Common myeloid progenitor, CD34-positive (primary cell): ENCODE results near the gene DOCK1.

Source experiments
- CTCF ChIA-PET: fragments of 350-600 bp; sonication (Branson Sonifier 250); formaldehyde crosslinking; loops from one replicate; lab custom pipeline; 2021; ENCODE audit warnings: antibody characterized with exemption; lab: Charles Lee
- POLR2A ChIA-PET: fragments of 350-600 bp; sonication (Branson Sonifier 250); formaldehyde crosslinking; loops from one replicate; lab custom pipeline; 2021; ENCODE audit warnings: antibody characterized with exemption; lab: Charles Lee
- DNase-seq, 3 donors: peaks; one replicate each; pipeline versions ENCODE4 v3.0.0 to v3.0.0-alpha.2; 2013
- H3K27ac ChIP-seq, 2 experiments: 1 replicate in 1 of 2; 2 replicates in 1 of 2; pipeline ENCODE4 v1.7.0; 2013; ENCODE audit warnings: inconsistent platforms in 2 of 2, low read length in 2 of 2, mild to moderate bottlenecking in 2 of 2, low read depth in 1 of 2, moderate library complexity in 1 of 2; ENCODE audit not compliant: severe bottlenecking in 2 of 2, insufficient read depth in 1 of 2, poor library complexity in 1 of 2
- H3K27me3 ChIP-seq, 5 experiments: replicated peaks in 2 of 5; 1 replicate in 3 of 5; 2 replicates in 2 of 5; pipeline versions ENCODE4 v1.6.1 to v1.7.0; 2013; ENCODE audit warnings: low read length in 4 of 5, mild to moderate bottlenecking in 2 of 5, moderate library complexity in 2 of 5, inconsistent platforms in 1 of 5; ENCODE audit not compliant: insufficient read depth in 5 of 5, control insufficient read depth in 4 of 5
- H3K36me3 ChIP-seq, 4 experiments: 1 replicate in 2 of 4; 2 replicates in 2 of 4; pipeline versions ENCODE4 v1.6.1 to v1.7.0; 2013; ENCODE audit warnings: low read length in 3 of 4, control low read depth in 1 of 4, mild to moderate bottlenecking in 1 of 4; ENCODE audit not compliant: control insufficient read depth in 4 of 4, insufficient read depth in 4 of 4
- H3K4me1 ChIP-seq, 4 experiments: 1 replicate in 3 of 4; 2 replicates in 1 of 4; pipeline versions ENCODE4 v1.6.1 to v1.7.1; 2013; ENCODE audit warnings: low read length in 3 of 4, mild to moderate bottlenecking in 3 of 4, control low read depth in 1 of 4, inconsistent platforms in 1 of 4, moderate library complexity in 1 of 4; ENCODE audit not compliant: control insufficient read depth in 4 of 4, insufficient read depth in 4 of 4; ENCODE audit errors: control extremely low read depth in 1 of 4
- H3K4me3 ChIP-seq, 7 experiments: 1 replicate in 4 of 7; 2 replicates in 3 of 7; pipeline versions ENCODE4 v1.5.1 to v1.7.0; 2013; ENCODE audit warnings: mild to moderate bottlenecking in 7 of 7, low read length in 6 of 7, moderate library complexity in 6 of 7, inconsistent platforms in 2 of 7, low read depth in 2 of 7, control low read depth in 1 of 7; ENCODE audit not compliant: insufficient read depth in 4 of 7, control insufficient read depth in 1 of 7; ENCODE audit errors: extremely low read depth in 1 of 7
- H3K9me3 ChIP-seq, 5 experiments: 1 replicate in 4 of 5; 2 replicates in 1 of 5; pipeline versions ENCODE4 v1.6.1 to v1.7.1; 2013; ENCODE audit warnings: low read length in 4 of 5, mild to moderate bottlenecking in 2 of 5, inconsistent platforms in 1 of 5, low read depth in 1 of 5, moderate library complexity in 1 of 5; ENCODE audit not compliant: control insufficient read depth in 4 of 5, insufficient read depth in 2 of 5; ENCODE audit errors: control extremely low read depth in 1 of 5
- WGBS: methylation state at CpG from one replicate; pipeline ENCODE4 v1.1.5; 2013; ENCODE audit not compliant: insufficient coverage; 5-methylcytosine and 5-hydroxymethylcytosine counted together

DOCK1 gene

GRCh38 chr10:126975221-126975620 is 70.0 kb downstream of the DOCK1 start:
- Histone ChIP-seq H3K27me3 (no peaks in the 10 kb centered on the region), H3K4me1 (peaks cover 6 to 75% (median 50%) of the 10 kb centered on the region in 4 experiments), H3K4me3 (no peak overlapping the region), H3K36me3 (peaks cover 0 to 3% (median 2%) of the 10 kb centered on the region in 4 experiments), H3K27ac (no peak overlapping the region), H3K9me3 (no peaks in the 10 kb centered on the region)
- no peak for DNase-seq
- WGBS: 100% methylated on average over 4 of the region's 5 CpGs
- ChIA-PET POLR2A (no interaction called here), CTCF (no interaction called here)

- DNase-seq: peak; percentile 54 to 89 (median 84)
- POLR2A ChIA-PET: interaction anchor here (1.5 kb wide), 1 partner anchor 11 kb away, joined by 4 read pairs; no protein-coding TSS in a partner anchor
- Histone ChIP-seq H3K36me3 (peaks cover 0 to 3% (median 2%) of the 10 kb centered on the region in 4 experiments), H3K27me3 (no peaks in the 10 kb centered on the region), H3K4me1 (peaks cover 6 to 75% (median 50%) of the 10 kb centered on the region in 4 experiments), H3K9me3 (no peaks in the 10 kb centered on the region), H3K4me3 (peak overlapping the region in 2 of 7 experiments; percentile 2 to 57), H3K27ac (peak overlapping the region; percentile 2 to 64)
- CTCF ChIA-PET: interaction anchor here (0.9 to 1.7 kb wide), 3 partner anchors 10 to 12 kb away, joined by 3 to 6 read pairs (median 4); no protein-coding TSS in a partner anchor
- WGBS: 0% methylated on average over 4 of the region's 6 CpGs
Measured at GRCh38 chr10:126977216-126977615, 72.0 kb downstream of the DOCK1 start.

DNA sequence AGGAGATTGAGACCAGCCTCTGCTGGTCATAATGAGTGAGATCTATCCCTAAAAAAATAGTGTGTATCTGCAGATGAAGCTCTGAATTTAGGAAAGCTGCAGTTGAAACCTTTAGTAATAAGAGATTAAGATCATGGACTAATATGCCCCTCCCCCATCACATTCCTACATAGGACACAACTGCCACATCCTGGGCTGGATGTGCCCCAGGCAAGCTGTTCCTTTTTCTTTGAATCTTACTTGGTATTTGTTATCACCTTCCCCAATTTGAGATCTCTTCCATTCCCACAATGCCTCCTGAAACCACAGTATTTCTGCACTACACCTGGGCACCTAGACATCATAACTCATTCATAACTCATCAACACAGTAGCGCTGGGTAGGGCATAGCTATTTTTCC is 74.1 kb downstream of the DOCK1 start:
- WGBS: no CpG with 5 or more reads among the region's 1 CpG
- Histone ChIP-seq H3K4me3 (peak overlapping the region in 1 of 7 experiments; percentile 57), H3K9me3 (no peaks in the 10 kb centered on the region), H3K27ac (no peak overlapping the region), H3K36me3 (peaks cover 0 to 5% (median 3%) of the 10 kb centered on the region in 4 experiments), H3K4me1 (peaks cover 6 to 55% (median 36%) of the 10 kb centered on the region in 4 experiments), H3K27me3 (no peaks in the 10 kb centered on the region)
- CTCF ChIA-PET: interaction anchor here (1.4 kb wide), 1 partner anchor 20 kb away, joined by 3 read pairs; no protein-coding TSS in a partner anchor
- DNase-seq: no peak
- POLR2A ChIA-PET: no interaction called here

DNA sequence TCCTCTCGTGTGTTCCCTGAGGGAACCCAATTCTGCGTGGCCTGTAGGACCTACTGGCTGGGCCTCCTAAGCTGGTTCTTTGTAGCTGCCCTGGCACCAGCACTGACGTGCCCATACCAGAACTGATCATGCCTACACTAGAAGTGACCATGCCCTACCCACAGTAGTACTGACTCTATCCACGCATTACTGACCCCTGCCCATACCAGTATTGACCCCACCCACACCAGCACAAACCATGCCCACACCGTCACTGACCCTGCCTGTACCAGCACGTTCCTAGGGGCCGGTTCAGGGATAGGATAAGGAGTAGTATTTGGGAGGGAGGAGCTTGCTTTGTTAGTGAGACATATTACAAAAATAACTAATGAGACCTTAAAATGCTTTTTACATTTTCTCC is 88.0 kb downstream of the DOCK1 start:
- H3K36me3 ChIP-seq: peaks cover 0 to 40% (median 9%) of the 10 kb centered on the region in 4 experiments
- H3K4me3 ChIP-seq: no peak overlapping the region
- no peak for DNase-seq
- H3K27me3 ChIP-seq: no peaks in the 10 kb centered on the region
- POLR2A ChIA-PET: no interaction called here
- WGBS: 100% methylated on average over 3 of the region's 7 CpGs
- no peaks in the 10 kb centered on the region for H3K9me3 ChIP-seq
- CTCF ChIA-PET: no interaction called here
- H3K27ac ChIP-seq: no peak overlapping the region
- peaks cover 0 to 10% (median 0%) of the 10 kb centered on the region in 4 experiments for H3K4me1 ChIP-seq

- peaks cover 0 to 48% (median 10%) of the 10 kb centered on the region in 4 experiments for H3K36me3 ChIP-seq
- peaks cover 0 to 10% (median 0%) of the 10 kb centered on the region in 4 experiments for H3K4me1 ChIP-seq
- CTCF ChIA-PET: no interaction called here
- 86% methylated on average over 4 of the region's 8 CpGs for WGBS
- H3K27me3 ChIP-seq: no peaks in the 10 kb centered on the region
- H3K27ac ChIP-seq: no peak overlapping the region
- POLR2A ChIA-PET: no interaction called here
- H3K4me3 ChIP-seq: no peak overlapping the region
- DNase-seq: peak in 2 of 3 donors; percentile 66
- peaks cover 0 to 3% (median 0%) of the 10 kb centered on the region in 5 experiments for H3K9me3 ChIP-seq
Measured at GRCh38 chr10:126997801-126998590, 92.8 kb downstream of the DOCK1 start.

DNA sequence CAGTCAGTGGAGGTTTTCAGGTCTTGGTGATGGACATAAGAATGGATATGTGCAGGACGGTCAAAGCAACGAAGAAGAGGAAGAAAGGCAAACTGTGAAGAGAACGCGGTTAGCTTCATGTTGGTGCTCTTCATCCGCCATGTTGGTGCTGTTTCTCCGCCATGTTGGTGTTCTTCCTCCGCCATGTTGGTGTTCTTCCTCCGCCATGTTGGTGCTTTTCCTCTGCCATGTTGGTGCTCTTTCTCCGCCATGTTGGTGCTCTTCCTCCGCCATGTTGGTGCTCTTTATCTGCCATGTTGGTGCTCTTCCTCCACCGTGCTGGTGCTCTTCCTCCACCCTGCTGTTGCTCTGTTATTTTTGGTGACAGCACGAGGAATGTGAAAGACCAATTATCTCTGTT is 95.4 kb downstream of the DOCK1 start:
- 83% methylated on average over 12 of the region's 12 CpGs for WGBS
- Histone ChIP-seq H3K27ac (no peak overlapping the region), H3K4me1 (peaks cover 0 to 10% (median 0%) of the 10 kb centered on the region in 4 experiments), H3K9me3 (peaks cover 0 to 3% (median 0%) of the 10 kb centered on the region in 5 experiments), H3K27me3 (no peaks in the 10 kb centered on the region), H3K36me3 (peaks cover 0 to 52% (median 9%) of the 10 kb centered on the region in 4 experiments), H3K4me3 (no peak overlapping the region)
- POLR2A ChIA-PET: no interaction called here
- DNase-seq: no peak
- CTCF ChIA-PET: no interaction called here
